Muscle layer of colon (tissue), 2 donors: Measurements from ENCODE around the gene INTS6.
A peak's percentile ranks its signal among the peaks of the same experiment; 100 is the strongest.

Source experiments
- H3K27ac ChIP-seq: one replicate; pipeline ENCODE4 v1.7.0; 2013; ENCODE audit warnings: low read depth, mild to moderate bottlenecking, low read length, moderate library complexity
- H3K27me3 ChIP-seq, 2 donors: one replicate each; pipeline ENCODE4 v1.7.0; 2013; ENCODE audit warnings: low read length in 2 of 2, mild to moderate bottlenecking in 2 of 2; ENCODE audit not compliant: insufficient read depth in 2 of 2, control insufficient read depth in 1 of 2
- H3K36me3 ChIP-seq: one replicate; pipeline ENCODE4 v1.7.0; 2013; ENCODE audit warnings: mild to moderate bottlenecking, low read length; ENCODE audit not compliant: insufficient read depth
- H3K4me1 ChIP-seq: one replicate; pipeline ENCODE4 v1.7.0; 2013; ENCODE audit warnings: mild to moderate bottlenecking, low read length; ENCODE audit not compliant: insufficient read depth
- H3K4me3 ChIP-seq, 2 donors: one replicate each; pipeline ENCODE4 v1.7.0; 2013; ENCODE audit warnings: low read length in 2 of 2, low read depth in 1 of 2, mild to moderate bottlenecking in 1 of 2, moderate library complexity in 1 of 2
- H3K9ac ChIP-seq: one replicate; pipeline ENCODE4 v1.7.0; 2013; ENCODE audit warnings: low read length
- H3K9me3 ChIP-seq: one replicate; pipeline ENCODE4 v1.7.0; 2013; ENCODE audit warnings: mild to moderate bottlenecking, low read length
- donor health status: abdominal sarcoma.
- donor health status: Adenocarcinoma of cecum.

INTS6 gene

DNA sequence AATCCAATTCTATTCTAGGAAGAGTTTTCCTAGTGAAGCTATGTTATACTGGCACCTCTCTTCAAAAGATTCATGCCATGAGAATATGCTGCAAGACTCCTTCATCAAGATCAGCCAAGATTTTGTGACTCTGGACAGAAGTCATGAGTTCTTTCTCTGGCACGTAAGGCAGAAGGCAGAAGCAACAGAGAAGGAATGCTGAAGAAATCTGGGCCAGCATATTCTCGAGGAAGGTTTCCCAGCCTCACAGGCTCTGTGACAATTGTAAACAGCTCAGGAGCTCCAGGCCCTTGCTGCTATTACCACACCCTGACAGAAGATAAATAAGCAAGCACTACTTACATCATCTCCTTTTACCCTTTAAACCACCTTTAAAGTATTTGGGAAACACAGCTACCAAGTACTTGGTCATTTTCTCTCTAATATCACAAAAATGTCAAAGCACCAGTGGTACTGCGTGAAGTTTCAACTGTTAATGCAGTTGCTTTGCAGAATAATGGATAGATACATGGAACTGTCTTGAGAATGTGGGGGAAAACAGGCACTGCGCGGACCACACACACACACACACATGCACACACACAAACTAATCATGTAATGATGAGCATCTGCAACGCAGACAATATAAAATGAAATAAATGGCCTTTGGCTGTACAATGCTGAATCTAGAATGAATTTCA, 55.4 kb downstream of the INTS6 start:
- H3K4me1 ChIP-seq, result peaks cover 21% of the 10 kb centered on the region
- H3K36me3 ChIP-seq, result no peaks in the 10 kb centered on the region
- no peak overlapping the region for H3K9ac ChIP-seq
- H3K27me3 ChIP-seq, result no peaks in the 10 kb centered on the region
- peak overlapping the region; percentile 29 for H3K27ac ChIP-seq
- H3K4me3 ChIP-seq, result no peak overlapping the region
- no peaks in the 10 kb centered on the region for H3K9me3 ChIP-seq

- Histone ChIP-seq H3K27ac (no peak overlapping the region), H3K36me3 (no peaks in the 10 kb centered on the region), H3K27me3 (no peaks in the 10 kb centered on the region), H3K9me3 (no peaks in the 10 kb centered on the region), H3K4me3 (no peak overlapping the region), H3K9ac (no peak overlapping the region), H3K4me1 (peaks cover 21% of the 10 kb centered on the region)
These were observed 56.5 kb downstream of the INTS6 start for GRCh38 chr13:51396352-51396751.

GRCh38 chr13:51394724-51395123, 58.1 kb downstream of the INTS6 start:
- Histone ChIP-seq H3K36me3 (no peaks in the 10 kb centered on the region), H3K9ac (no peak overlapping the region), H3K4me3 (no peak overlapping the region), H3K4me1 (peaks cover 21% of the 10 kb centered on the region), H3K27ac (no peak overlapping the region), H3K27me3 (no peaks in the 10 kb centered on the region), H3K9me3 (no peaks in the 10 kb centered on the region)

DNA sequence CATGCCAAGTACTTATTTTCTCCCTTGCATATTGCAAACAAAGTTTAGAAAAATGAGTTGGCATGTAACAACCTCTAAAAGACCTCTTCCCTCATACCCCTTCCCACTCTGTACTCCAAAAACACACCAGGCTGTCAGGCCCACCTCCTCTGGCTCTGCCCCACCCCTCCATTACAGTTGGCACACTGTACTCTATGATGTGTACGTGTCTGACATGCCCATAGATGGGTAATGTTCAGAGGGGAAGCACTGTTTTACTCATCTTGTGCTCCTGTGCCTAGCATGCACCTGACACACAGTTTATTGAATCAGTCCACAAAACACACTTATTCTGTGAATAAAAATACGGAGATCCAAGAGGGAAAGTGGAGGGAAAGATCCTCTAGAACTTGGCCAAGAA, 67.7 kb downstream of the INTS6 start:
- H3K4me1 ChIP-seq, result no peaks in the 10 kb centered on the region
- H3K36me3 ChIP-seq, result no peaks in the 10 kb centered on the region
- no peak overlapping the region for H3K9ac ChIP-seq
- H3K27me3 ChIP-seq, result no peaks in the 10 kb centered on the region
- no peak overlapping the region for H3K27ac ChIP-seq
- no peaks in the 10 kb centered on the region for H3K9me3 ChIP-seq
- no peak overlapping the region for H3K4me3 ChIP-seq

DNA sequence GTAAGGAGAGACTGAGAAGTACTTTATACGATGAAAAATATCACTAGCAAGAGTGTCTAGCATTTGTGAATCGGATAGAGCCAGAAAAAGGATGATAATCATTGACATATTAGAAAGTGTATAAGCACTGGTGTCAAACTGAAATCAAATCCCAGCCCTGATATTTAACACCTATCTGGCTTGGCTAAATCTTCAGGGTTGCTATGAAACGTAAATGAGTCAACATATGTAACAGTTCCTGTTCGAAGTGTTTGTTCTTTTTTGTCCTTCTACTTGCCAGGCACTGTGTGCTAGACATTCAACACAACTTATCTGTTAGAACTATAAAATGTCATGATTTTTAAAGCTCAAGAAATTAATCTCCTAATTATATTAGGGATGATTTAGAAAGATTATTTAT, 72.6 kb downstream of the INTS6 start:
- no peaks in the 10 kb centered on the region for H3K9me3 ChIP-seq
- H3K4me3 ChIP-seq, result no peak overlapping the region
- H3K27ac ChIP-seq, result no peak overlapping the region
- peaks cover 8% of the 10 kb centered on the region for H3K36me3 ChIP-seq
- no peaks in the 10 kb centered on the region for H3K4me1 ChIP-seq
- H3K9ac ChIP-seq, result no peak overlapping the region
- H3K27me3 ChIP-seq, result no peaks in the 10 kb centered on the region

DNA sequence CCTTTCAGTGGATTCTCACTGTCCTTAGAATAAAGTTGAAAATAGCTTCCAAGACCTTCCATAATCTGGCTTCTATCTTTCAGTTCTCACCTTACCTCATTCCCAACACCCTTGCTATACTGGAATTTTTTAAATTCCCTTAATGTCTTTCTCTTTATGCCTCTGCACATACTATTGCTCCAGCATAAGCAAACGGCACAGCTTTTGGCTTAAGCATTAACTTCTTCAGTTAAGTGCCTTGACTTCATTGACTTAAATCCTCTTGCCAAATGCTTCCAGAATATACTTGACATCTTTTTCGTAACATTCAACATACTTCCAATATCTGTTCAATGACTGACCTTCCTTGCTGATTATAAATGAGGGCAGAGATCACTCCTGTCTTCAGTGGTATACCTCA, 79.4 kb downstream of the INTS6 start:
- no peak overlapping the region for H3K4me3 ChIP-seq
- no peaks in the 10 kb centered on the region for H3K27me3 ChIP-seq
- H3K9me3 ChIP-seq, result no peaks in the 10 kb centered on the region
- no peak overlapping the region for H3K27ac ChIP-seq
- H3K9ac ChIP-seq, result no peak overlapping the region
- H3K36me3 ChIP-seq, result peaks cover 36% of the 10 kb centered on the region
- no peaks in the 10 kb centered on the region for H3K4me1 ChIP-seq

DNA sequence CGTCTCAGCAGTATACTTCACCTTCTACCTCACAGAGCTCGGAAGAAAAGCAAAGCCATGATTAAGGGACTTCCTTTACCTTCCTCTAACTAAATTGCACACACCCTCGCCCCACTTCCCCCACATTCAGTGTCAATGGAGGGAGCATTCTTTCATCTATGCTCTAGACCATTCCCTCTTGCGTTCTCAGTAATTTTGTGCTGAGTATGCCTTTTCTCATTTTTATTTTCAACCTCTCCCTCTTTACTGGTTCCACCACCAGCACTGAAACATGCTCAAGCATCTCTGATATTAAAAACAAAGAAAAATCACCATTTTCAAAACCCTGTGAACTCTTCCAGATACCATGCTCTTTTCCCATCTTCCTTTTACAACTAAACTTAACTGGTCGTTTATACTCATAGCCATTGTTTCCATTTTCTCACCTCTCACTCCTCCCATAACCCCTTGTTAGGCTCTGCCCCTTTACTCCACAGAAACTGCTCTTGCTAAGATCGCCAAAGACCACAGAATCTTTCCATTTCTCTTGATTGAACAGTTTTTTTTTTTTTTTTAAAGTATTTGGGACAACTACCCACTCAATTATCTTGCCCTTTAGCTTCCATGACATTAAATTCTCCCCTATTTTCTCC, 81.0 kb downstream of the INTS6 start:
- peaks cover 46% of the 10 kb centered on the region for H3K36me3 ChIP-seq
- H3K9me3 ChIP-seq, result no peaks in the 10 kb centered on the region
- no peak overlapping the region for H3K9ac ChIP-seq
- H3K27me3 ChIP-seq, result no peaks in the 10 kb centered on the region
- H3K4me1 ChIP-seq, result no peaks in the 10 kb centered on the region
- H3K27ac ChIP-seq, result no peak overlapping the region
- no peak overlapping the region for H3K4me3 ChIP-seq

DNA sequence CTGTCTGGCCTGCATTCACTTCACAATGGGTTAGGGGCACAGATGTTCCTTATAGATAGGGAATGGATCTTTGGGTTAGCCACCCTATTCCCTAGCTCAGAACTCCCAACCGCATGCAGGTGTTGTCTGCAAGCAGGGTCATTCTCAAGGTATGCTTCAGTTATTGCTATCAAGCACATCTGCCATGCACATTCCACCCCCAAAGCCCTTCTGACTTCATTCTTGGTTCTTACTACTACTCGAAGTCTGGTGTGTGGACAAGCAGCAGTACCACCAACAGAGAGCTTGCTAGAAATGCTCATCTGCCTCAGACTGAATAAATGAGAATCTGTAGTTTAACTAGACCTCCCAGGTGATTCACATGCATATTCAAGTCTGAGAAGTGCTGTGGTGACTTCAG, 82.0 kb downstream of the INTS6 start:
- no peaks in the 10 kb centered on the region for H3K27me3 ChIP-seq
- no peak overlapping the region for H3K4me3 ChIP-seq
- no peaks in the 10 kb centered on the region for H3K4me1 ChIP-seq
- peaks cover 50% of the 10 kb centered on the region for H3K36me3 ChIP-seq
- H3K27ac ChIP-seq, result no peak overlapping the region
- no peak overlapping the region for H3K9ac ChIP-seq
- no peaks in the 10 kb centered on the region for H3K9me3 ChIP-seq

- Histone ChIP-seq H3K36me3 (peaks cover 49% of the 10 kb centered on the region), H3K4me1 (no peaks in the 10 kb centered on the region), H3K9me3 (no peaks in the 10 kb centered on the region), H3K27me3 (no peaks in the 10 kb centered on the region), H3K27ac (no peak overlapping the region), H3K4me3 (no peak overlapping the region), H3K9ac (no peak overlapping the region)
These were observed 82.7 kb downstream of the INTS6 start for GRCh38 chr13:51370116-51370515.

DNA sequence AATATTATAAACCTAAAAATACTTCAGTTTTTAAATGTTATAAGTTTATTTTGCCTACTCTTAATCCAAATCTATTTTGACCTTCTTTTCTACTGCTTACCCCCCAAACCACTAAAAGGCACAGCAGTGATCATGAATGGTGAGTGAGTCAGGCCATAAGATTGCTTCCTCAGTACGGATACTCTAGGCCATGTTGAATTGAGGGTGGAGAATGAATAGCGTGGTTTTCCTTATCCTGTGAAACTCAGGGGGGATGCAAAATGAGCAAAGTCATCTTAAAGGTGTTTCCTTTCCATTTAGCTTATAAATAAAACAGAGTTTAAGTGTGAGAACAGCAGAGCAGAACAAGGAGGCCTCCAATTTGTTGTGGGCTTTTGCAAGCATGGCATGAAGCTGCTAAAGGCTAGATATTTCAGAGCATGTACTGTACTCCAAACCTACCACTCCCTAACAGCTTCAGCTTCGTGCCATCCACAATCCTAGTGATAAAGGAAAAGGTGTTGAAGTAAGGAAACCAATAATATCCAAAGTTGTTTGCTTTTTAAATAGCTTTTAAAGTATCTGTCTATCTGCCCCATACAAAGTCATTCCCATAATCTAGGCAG, 88.3 kb downstream of the INTS6 start:
- Histone ChIP-seq H3K27me3 (no peaks in the 10 kb centered on the region), H3K36me3 (peaks cover 38% of the 10 kb centered on the region), H3K9me3 (no peaks in the 10 kb centered on the region), H3K27ac (no peak overlapping the region), H3K9ac (no peak overlapping the region), H3K4me3 (no peak overlapping the region), H3K4me1 (no peaks in the 10 kb centered on the region)

- no peak overlapping the region for H3K27ac ChIP-seq
- no peaks in the 10 kb centered on the region for H3K9me3 ChIP-seq
- H3K4me1 ChIP-seq, result no peaks in the 10 kb centered on the region
- H3K27me3 ChIP-seq, result no peaks in the 10 kb centered on the region
- peaks cover 36% of the 10 kb centered on the region for H3K36me3 ChIP-seq
- no peak overlapping the region for H3K4me3 ChIP-seq
- H3K9ac ChIP-seq, result no peak overlapping the region
These were observed 89.2 kb downstream of the INTS6 start for GRCh38 chr13:51363625-51364024.

- Histone ChIP-seq H3K4me1 (no peaks in the 10 kb centered on the region), H3K9ac (no peak overlapping the region), H3K9me3 (no peaks in the 10 kb centered on the region), H3K36me3 (peaks cover 16% of the 10 kb centered on the region), H3K27me3 (no peaks in the 10 kb centered on the region), H3K4me3 (no peak overlapping the region), H3K27ac (no peak overlapping the region)
These were observed 91.7 kb downstream of the INTS6 start for GRCh38 chr13:51361106-51361505.
